ENCODE results near the gene OR1N2.

Gene OR1N2

DNA sequence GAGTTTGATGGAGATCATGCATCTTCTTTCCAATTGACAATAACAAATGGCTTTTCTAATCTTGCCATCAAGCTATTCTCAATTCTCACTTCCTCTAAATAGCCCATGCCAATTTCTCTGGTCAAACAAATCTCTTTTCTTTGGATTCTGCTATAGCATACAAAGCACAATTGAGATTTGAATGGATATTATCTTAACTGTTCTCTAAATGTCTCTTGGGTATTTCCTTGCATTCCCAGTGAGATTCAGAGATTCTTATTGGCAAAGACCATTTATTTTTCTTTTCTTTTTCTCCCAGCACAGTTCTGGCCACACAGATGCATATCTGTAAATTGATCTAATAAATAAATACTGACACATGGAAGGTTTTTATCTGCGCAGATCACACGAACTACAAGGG is at the start of gene OR1N2:
Gene OR1N2, plus strand, starts transcription at position 301 of the 400 bp plus-strand sequence. CDS start 100 bp downstream, outside the sequence.
- no peaks in the 10 kb centered on the region for H3K36me3 ChIP-seq (ENCODE audit: control insufficient read depth, low read length)
- H3F3A ChIP-seq (ENCODE audit: control insufficient read depth, insufficient read depth), result no peaks in the 10 kb centered on the region
- H3K27me3 ChIP-seq (ENCODE audit: control insufficient read depth, low read length), result peaks cover 23% of the 10 kb centered on the region; the same call in 1 of the 2 replicates
- H3K79me2 ChIP-seq (ENCODE audit: control insufficient read depth, low read length), result no peaks in the 10 kb centered on the region
- TF ChIP-seq EZH2phosphoT487 (IDR thresholded peaks at IDR 0.05; ENCODE audit: borderline replicate concordance, low read length) (no peak), CTCF (IDR thresholded peaks at IDR 0.05; ENCODE audit: low read depth, low read length, poor library complexity, severe bottlenecking) (no peak)
- H3K4me2 ChIP-seq (ENCODE audit: low read length), result no peak within 1 kb of the TSS
- no peaks in the 10 kb centered on the region for H3K9me3 ChIP-seq (ENCODE audit: control insufficient read depth, insufficient read depth, low read length)
- no peaks in the 10 kb centered on the region for H4K20me1 ChIP-seq (ENCODE audit: control insufficient read depth, insufficient read depth, low read depth, low read length)
- no peaks in the 10 kb centered on the region for H3K9me2 ChIP-seq (replicated peaks; ENCODE audit: control insufficient read depth, low read length)
- no peaks in the 10 kb centered on the region for H3K4me1 ChIP-seq (ENCODE audit: control insufficient read depth, low read length)
- H3K27ac ChIP-seq (ENCODE audit: low read depth, low read length), result no peak within 1 kb of the TSS
- no peak within 1 kb of the TSS for H3K4me3 ChIP-seq (ENCODE audit: low read length)

DNA sequence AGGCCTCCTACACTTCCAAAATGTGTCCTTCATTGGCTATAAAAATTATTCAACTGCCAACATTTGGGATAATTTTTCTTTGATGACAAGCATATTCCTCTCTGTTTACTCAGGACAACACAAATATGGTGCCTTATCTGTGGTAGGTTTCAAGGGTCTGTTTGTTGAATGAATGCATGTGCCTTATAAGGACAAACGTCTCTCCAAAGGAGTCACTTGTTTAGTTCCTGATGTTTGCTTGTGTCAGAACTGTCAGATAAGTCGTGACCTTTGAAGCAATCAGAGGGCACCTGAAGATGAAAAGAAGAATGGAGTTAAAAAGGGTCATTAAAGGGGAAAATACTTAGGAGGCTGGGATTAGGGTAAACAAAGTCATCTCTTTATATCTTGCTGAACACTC is 45.9 kb upstream of the OR1N2 start:
- no peaks in the 10 kb centered on the region for H4K20me1 ChIP-seq (ENCODE audit: control insufficient read depth, insufficient read depth, low read depth, low read length)
- no peaks in the 10 kb centered on the region for H3K79me2 ChIP-seq (ENCODE audit: control insufficient read depth, low read length)
- no peaks in the 10 kb centered on the region for H3F3A ChIP-seq (ENCODE audit: control insufficient read depth, insufficient read depth)
- H3K4me3 ChIP-seq (ENCODE audit: low read length), result no peak overlapping the region
- no peak overlapping the region for H3K4me2 ChIP-seq (ENCODE audit: low read length)
- TF ChIP-seq EZH2phosphoT487 (IDR thresholded peaks at IDR 0.05; ENCODE audit: borderline replicate concordance, low read length), result no peak
- no peak for TF ChIP-seq CTCF (IDR thresholded peaks at IDR 0.05; ENCODE audit: low read depth, low read length, poor library complexity, severe bottlenecking)
- H3K9me3 ChIP-seq (ENCODE audit: control insufficient read depth, insufficient read depth, low read length), result no peaks in the 10 kb centered on the region
- no peaks in the 10 kb centered on the region for H3K9me2 ChIP-seq (replicated peaks; ENCODE audit: control insufficient read depth, low read length)
- peaks cover 16% of the 10 kb centered on the region; the same call in 1 of the 2 replicates for H3K27me3 ChIP-seq (ENCODE audit: control insufficient read depth, low read length)
- H3K36me3 ChIP-seq (ENCODE audit: control insufficient read depth, low read length), result no peaks in the 10 kb centered on the region
- H3K4me1 ChIP-seq (ENCODE audit: control insufficient read depth, low read length), result no peaks in the 10 kb centered on the region
- no peak overlapping the region for H3K27ac ChIP-seq (ENCODE audit: low read depth, low read length)

DNA sequence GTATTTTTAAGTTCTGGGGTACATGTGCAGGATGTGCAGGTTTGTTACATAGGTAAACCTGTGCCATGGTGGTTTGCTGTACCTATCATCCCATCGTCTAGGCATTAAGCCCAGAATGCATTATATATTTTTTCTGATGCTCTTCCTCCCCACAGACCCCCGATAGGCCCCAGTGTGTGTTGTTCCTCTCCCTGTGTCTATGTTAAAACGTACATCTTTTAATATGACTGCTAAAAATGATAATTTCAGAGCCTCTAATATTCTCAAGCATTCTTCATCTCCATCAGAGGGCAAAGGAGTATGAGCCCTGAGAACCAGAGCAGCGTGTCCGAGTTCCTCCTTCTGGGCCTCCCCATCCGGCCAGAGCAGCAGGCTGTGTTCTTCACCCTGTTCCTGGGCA is 42.4 kb upstream of the OR1N2 start, which contains the start of gene OR1J2:
Gene OR1J2, plus strand, starts transcription at position 301 of the 400 bp plus-strand sequence. Its CDS starts 0 bp downstream, at position 301.
- H3K79me2 ChIP-seq (ENCODE audit: control insufficient read depth, low read length), result no peaks in the 10 kb centered on the region
- peaks cover 17% of the 10 kb centered on the region; the same call in 1 of the 2 replicates for H3K27me3 ChIP-seq (ENCODE audit: control insufficient read depth, low read length)
- no peaks in the 10 kb centered on the region for H3K4me1 ChIP-seq (ENCODE audit: control insufficient read depth, low read length)
- no peaks in the 10 kb centered on the region for H3K36me3 ChIP-seq (ENCODE audit: control insufficient read depth, low read length)
- H3K9me2 ChIP-seq (replicated peaks; ENCODE audit: control insufficient read depth, low read length), result no peaks in the 10 kb centered on the region
- H3K27ac ChIP-seq (ENCODE audit: low read depth, low read length), result no peak within 1 kb of the TSS
- H3F3A ChIP-seq (ENCODE audit: control insufficient read depth, insufficient read depth), result no peaks in the 10 kb centered on the region
- H3K4me2 ChIP-seq (ENCODE audit: low read length), result no peak within 1 kb of the TSS
- no peak for TF ChIP-seq EZH2phosphoT487 (IDR thresholded peaks at IDR 0.05; ENCODE audit: borderline replicate concordance, low read length)
- no peak for TF ChIP-seq CTCF (IDR thresholded peaks at IDR 0.05; ENCODE audit: low read depth, low read length, poor library complexity, severe bottlenecking)
- H4K20me1 ChIP-seq (ENCODE audit: control insufficient read depth, insufficient read depth, low read depth, low read length), result no peaks in the 10 kb centered on the region
- H3K4me3 ChIP-seq (ENCODE audit: low read length), result no peak within 1 kb of the TSS
- H3K9me3 ChIP-seq (ENCODE audit: control insufficient read depth, insufficient read depth, low read length), result no peaks in the 10 kb centered on the region

Measured in DOHH2 (cell line).